SHP77 (cell line): ENCODE measurements around the gene ENG.
"Not testable (repeated sequence)": the region's sequence is repeated elsewhere in the genome, so short reads cannot be mapped to it uniquely, and the experiment has no call there.

Experiments used
- DNase-seq, 2 experiments: peaks; one replicate each; lab custom pipeline; 2025; lab: John Stamatoyannopoulos, UW

ENG gene

DNA sequence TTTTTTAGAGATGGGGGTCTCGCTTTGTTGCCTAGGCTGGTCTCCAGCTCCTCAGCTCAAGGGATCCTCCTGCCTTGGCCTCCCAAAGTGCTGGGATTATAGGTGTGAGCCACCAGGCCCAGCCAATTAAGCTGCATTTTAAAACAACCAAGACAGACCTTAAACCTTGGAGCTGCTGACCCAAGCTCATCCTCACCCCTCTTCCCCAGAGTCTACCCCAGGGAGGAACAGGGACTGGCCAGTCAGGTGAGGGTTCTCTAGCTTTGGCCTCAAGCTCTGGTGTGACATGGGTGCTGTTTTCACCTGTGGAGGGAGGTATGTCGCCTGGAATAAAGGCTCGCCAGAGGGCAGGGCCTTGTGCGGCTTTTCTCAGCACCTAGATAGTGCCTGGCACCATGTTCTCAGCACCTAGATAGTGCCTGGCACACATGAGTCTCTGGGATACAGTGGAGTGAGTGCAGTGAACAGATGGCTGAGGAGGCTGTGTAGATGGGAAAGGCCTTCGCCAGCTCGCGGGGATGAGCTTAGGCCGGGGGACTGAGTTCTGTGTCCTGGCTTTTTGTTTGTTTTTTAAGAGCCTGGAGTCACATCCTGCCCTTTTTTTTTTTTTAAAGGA lies 61.3 kb downstream of the ENG start:
- DNase-seq: no peak

DNA sequence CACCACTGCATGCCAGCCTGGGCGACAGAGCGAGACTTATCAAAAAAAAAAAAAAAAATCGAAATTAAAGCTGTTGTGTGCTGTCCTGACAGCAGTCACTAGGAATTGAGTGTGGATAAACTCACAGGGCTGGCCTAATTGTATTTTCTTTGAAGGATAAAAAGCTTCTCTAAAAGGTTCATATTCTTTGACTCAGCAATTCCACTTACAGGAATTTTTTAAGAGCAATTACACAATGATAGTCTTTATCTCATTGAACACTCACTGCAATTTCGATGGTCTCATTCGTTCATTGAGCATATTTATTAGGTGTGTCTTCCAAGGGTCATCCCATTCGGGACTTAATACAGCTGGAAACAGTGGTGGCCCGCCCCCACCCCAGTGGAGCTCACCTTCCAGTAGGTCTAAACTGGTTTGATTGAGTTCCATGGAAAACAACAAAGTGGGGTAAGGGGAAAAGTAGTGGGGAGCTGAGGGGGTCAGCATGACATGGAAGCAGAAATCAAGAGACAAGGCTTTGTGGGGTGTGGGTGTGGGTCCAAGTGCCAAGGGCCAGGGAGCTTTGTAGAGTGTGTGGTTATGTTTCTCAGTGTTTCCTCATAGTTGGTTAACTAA lies 61.9 kb downstream of the ENG start:
- DNase-seq: no peak

DNA sequence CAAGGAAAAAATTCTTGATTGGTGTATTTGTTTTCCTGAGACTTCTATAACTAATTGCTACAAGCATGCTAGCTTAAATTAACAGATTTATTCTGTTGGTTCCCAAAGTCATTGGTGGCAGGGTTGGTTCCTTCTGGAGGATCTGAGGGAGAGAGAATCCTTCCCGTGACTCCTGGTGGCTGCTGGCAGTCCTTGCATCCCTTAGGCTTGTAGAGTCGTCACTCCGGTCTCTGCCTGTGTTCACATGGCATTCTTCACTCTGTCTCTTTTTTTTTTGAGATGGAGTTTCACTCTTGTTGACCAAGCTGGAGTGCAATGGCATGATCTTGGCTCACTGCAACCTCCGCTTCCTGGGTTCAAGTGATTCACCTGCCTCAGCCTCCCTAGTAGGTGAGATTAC lies 63.4 kb downstream of the ENG start:
- no peak for DNase-seq

DNA sequence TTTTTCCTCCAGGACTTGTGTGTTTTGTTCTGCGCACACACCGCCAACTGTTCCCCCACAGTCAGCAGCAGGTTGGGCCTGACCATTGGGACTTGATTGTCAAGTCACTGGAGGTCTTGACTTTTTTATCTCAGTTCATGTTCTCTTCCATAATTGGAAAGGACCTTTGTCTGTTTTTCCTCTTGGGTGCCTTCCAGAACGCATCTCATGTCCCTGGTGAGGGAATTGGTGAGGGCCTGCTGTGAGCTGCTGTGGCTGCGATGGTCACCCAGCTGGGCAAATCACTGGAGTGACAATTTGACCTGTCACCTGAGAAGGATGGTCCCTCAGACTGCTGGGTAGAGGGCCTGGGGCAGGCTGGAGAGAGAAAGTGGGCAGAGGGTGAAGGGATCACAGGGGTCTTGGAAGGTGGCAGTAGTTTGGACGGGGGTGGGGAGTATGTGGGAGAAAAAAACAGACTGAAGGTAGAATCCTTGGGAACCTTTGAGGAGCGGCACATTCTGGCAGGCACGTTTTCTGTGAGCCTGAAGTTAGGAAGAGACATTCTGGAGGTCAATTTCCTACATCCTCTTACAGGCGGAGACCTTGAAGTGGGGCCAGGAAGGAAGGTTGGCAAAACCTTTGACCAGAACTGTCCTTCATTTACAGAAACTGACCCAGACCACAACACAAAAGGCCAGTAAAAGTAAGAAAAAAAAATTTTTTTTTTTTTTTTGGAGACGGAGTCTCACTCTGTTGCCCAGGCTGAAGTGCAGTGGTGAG lies 64.2 kb downstream of the ENG start:
- no peak for DNase-seq

DNA sequence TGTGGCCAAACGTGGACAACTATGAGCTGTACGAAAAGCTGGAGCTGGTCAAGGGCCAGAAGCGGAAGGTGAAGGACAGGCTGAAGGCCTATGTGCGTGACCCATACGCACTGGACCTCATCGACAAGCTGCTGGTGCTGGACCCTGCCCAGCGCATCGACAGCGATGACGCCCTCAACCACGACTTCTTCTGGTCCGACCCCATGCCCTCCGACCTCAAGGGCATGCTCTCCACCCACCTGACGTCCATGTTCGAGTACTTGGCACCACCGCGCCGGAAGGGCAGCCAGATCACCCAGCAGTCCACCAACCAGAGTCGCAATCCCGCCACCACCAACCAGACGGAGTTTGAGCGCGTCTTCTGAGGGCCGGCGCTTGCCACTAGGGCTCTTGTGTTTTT lies 65.3 kb downstream of the ENG start:
- DNase-seq: no peak

DNA sequence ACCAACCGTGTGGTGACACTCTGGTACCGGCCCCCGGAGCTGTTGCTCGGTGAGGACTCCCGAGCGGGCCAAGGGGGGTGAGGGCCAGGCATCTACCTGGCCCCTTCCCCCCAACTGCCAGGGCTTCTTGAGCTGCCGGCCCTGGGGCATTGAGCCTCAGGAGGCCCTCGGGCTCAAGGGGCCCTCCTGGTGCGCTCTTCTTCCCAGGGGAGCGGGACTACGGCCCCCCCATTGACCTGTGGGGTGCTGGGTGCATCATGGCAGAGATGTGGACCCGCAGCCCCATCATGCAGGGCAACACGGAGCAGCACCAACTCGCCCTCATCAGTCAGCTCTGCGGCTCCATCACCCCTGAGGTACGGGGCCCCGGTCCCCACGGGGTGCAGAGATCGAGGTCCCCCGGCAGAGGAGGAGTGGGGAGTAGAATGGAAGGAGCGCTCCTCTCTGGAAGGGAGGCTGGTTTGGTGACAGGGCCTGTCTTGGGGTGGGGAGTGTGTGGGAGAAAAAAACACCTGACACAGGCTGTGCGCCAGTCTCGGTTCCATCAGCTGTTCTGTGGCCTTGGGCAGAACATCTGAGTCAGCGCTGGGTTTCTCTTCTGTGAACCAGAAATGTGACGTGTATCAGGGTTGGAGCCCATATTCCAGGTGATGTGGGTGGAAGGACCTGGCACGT lies 66.0 kb downstream of the ENG start:
- DNase-seq: no peak

DNA sequence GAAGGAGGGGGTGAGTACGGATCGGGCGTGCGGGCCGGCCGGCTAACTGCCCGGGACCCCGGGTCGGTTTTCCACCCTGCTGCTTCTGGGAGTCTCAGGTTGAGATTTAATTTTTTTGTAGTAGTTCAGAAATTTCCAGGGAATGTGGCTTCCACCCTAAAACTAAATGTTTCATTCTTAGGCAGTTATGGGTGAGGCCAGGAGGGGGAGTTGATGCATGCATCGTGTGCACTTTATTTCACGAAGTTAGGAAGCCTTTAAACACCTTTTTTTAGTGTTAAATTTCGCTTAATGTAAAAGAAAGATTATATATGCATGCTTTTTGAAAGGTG lies 67.7 kb downstream of the ENG start:
- no peak for DNase-seq

DNA sequence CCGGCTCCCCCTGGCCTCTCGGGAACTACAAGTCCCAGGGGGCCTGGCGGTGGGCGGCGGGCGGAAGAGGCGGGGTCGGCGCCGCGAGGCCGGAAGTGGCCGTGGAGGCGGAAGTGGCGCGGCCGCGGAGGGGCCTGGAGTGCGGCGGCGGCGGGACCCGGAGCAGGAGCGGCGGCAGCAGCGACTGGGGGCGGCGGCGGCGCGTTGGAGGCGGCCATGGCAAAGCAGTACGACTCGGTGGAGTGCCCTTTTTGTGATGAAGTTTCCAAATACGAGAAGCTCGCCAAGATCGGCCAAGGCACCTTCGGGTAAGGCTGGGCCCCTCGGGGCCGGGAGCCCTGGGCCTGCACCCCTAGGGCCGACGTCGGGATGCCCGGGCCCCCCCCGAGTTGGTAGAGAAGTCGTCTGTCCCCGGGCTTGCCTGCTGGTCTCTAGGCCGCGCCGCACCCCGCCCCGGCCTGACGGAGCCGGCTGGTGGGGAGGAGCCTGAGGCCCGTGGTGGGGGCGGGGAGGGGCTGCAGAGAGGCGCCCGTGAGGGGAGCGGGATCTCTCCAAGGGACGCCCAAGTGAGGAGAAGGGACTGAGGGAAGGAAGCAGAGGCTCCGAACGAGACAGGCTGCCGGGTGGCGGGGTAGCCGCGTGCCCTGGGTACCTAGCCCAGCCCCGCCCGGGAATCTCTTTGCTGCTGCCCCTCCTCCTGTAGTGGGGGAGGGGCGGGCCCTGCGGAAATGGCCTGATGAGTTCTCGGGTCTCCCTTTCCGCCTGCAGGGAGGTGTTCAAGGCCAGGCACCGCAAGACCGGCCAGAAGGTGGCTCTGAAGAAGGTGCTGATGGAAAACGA lies 68.3 kb downstream of the ENG start, which contains the start of gene CDK9:
CDK9 (plus strand) TSS at position 102 of the 840 bp plus-strand sequence; CDS start at position 217, 115 bp downstream.
- peak; percentile 55 to 70 for DNase-seq

DNA sequence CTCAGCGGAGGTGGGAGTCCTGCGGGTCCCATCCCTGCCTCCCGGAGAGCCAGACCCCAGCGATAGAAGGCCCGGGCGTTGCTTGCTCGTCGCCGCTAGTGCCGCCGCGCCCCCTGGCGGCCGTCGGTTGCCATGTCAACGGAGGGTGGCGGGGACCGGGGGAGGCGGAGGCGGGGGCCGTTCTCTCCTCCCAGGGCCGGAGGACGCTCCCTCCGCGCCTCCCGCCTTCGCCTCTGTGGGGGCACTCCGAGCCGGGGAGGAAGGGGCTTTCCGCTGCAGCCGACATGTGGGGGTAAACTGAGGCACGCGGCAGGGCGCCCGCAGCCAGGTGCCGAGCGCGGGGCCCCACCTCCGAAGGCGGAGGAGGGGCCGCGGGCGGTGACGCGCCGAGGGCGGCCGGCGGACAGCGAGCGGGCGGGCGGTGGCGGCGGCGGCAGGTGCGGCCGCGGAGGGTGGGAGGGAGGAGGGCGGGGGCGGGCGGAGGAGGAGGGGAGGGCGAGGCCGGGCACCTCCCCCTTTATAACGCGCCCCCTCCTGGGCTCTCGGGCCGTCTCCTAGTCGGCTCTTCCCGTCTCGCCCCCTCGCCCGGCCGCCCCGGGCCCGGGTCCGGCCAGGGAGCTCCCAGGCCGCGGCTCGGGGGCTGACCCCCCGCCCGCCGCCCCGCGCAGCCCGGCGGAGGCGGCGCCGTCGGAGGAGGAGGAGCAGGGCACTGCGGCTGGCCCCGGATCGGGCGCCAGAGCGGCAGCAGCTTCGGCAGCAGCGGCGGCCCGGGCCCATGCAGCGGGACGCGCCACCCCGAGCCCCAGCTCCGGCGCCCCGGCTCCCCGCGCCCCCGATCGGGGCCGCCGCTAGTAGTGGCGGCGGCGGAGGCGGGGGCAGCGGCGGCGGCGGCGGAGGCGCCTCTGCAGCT lies 69.2 kb downstream of the ENG start:
- peak; percentile 62 to 79 for DNase-seq

DNA sequence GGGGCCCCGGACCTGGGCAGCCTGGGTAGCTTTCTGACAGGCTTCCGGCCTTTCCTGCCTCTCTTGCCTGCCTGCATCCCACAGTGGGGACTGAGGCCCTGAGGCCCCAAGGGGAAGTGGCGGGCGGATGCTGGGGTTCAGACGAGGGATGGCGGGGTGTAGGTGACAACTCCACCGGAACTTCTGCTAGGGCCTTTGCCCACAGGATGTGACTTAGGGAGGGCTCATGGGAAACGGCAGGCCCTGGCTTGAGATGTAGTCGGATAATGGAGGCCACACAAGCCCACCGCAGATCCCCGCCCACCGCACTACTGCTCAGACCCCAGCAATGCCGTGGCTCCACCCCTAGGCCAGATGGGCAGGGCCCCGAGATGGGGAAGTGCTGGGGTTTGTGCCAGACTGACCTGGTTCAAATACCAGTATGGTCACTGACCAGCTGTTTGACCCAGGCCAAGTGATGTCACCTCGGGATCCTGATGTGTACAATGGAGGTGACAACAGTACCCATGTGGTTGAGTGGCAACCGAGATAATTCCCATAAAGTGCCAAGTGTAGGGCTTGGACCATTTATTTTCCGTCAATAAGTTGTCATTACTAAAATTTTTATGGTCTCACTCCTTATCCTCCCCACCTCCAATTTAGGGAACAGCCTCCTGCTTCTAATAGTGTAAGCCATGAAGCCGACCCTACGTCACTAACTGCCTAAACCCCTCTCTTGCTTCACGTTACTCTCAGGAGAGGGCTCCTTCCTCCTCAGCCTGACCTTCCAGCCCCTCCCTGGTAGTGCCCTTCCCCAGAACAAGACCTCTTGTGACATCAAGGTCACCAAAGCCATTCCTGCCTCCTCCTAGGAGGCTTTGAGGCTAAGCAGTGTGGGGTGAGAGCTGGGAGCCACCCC lies 71.1 kb downstream of the ENG start:
- no peak for DNase-seq

DNA sequence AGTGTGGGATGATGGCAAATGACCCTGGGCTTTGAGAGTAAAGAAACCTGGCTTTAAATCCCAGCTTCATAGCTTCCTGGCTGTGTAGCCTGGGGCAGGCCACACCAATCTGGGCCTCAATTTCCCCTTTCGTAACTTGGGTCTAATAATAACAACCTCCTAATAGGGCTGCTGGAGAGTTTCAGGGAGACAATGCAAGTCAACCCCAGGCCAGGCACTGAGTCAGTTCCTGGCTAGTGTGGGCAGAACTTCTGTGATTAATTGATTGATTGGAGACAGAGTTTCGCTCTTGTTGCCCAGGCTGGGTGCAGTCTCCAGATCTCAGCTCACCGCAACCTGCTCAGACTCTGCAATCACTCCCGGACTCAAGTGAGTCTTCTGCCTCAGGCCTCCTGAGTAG lies 72.7 kb downstream of the ENG start:
- DNase-seq: no peak

DNA sequence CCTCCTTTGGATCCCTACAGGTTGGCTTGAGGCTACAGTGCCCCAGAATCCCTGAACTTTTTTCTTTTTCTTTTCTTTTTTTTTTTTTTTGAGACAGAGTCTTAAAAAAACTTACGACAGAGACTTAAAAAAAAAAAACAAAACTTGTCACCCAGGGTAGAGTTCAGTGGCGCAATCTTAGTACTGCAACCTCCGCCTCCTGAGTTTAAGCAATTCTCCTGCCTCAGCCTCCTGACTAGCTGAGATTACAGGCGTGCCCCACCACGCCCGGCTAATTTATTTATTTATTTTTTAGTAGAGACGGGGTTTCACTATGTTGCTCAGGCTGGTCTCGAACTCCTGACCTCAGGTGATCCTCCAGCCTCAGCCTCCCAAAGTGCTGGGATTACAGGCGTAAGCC lies 73.5 kb downstream of the ENG start:
- not testable (repeated sequence) for DNase-seq

DNA sequence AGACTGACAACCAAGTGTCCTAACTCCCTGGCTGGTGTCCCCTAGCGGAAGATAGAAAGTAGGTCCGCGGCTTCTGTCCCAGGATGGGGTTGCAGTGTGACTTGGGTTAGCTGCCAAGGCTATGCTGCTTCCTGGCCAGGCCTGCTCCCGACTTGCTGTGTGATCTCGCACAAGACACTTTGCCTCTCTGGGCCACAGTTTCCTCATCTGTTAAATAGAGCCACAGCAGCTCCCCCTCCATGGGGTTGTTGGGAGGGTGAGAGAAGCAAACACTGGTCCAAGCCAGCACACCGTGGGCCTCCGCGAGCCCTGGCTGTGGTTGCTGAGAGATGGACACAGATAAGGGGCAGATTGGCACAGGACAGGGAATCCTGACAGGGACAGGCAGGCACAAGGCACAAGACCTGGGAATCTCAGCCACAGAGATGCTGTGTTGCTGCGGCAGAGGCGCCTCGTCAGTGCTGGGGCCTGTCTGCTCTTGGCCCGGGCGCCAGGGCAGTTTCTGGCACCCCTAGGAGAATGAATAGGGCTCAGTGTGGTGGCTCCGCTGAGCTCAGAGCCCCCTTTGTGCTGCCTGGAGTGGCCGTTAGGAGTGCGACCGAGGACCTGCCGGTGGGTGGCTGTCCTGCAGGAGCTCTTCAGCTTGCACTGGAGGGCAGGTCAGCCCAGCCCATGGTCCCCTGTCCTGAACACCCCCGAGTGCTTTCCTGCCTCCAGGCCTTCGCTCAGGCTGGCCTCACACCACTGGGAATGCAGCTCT lies 74.2 kb downstream of the ENG start:
- no peak for DNase-seq

DNA sequence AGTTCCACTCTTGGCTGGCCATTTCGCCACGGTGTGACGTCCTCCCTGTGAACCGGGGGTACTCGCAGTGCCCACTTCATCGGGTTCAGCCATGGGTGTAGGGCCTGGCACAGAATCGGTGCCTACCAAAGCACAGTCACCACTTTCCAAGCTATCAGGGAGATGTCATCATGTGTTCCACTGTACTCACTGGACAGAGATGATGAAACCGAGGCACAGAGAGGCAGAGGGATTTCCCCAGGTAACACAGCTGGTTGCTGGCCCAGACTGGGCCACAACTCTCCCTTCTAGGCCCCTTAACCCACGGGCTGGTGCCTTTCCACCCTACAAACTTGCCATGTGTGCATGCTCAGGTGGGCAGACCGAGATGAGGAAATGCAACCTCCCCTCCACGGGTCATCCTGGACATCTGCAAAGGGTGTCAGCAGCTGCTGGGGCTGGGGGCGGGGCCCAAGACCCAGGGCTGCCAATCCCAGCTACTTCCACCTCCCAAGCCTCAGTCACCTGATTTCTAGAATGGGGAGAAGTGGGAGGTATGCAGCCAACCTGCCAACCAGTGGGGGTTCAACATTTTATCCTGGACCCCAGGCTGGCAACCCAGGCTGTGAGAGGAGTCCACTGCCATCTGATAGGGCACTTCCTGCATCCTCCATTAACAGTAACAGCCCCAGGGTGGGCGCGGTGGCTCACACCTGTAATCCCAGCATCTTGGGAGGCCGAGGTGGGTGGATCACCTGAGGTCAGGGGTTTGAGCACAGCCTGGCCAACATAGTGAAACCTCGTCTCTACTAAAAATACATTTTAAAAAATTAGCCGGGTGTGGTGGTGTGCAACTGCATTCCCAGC lies 75.1 kb downstream of the ENG start:
- peak in 1 of 2 experiments; percentile 40 for DNase-seq

DNA sequence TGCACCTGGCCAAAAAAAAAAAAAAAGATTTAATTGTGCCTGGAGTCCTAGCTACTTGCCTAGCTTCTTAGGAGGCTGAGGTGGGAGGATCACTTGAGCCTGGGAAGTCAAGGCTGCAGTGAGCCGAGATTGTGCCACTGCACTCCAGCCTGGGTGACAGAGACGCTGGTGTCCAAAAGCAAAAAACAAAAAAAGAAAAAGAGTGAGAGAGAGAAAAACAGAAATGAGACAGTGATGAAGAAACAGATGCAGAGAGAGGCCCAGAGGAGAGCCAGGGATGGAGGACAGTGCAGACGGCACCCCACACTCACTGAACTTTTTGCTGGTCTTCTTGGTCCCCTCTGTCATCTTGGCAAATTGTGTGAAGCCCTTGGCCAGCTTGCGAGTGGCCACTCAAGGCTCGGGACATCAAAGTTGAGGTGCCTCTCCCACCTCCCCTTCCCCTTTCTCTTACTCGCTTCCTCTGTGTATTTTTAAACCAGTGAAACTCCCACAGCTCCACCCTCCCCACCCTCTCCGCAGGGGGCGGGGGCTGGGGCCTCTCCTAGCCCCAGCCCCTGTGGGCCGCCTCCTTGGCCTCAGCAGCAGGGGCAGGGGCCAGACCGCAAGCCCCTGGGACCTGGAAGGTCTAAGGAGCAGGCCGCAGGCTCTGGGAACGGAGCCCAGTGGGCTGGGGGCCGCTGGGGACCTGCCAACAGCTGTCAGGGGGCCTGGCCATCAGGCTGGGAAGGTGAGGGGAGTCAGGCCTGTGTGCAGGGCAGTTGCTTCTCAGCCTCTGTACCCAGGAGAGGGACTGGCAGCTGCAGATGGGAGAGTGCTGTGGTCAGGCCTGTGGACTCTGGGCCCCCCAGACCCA lies 76.0 kb downstream of the ENG start, which contains the start of gene SH2D3C:
SH2D3C (minus strand) TSS at position 387 of the 856 bp plus-strand sequence; CDS start at position 348, 39 bp downstream.
- DNase-seq: no peak

DNA sequence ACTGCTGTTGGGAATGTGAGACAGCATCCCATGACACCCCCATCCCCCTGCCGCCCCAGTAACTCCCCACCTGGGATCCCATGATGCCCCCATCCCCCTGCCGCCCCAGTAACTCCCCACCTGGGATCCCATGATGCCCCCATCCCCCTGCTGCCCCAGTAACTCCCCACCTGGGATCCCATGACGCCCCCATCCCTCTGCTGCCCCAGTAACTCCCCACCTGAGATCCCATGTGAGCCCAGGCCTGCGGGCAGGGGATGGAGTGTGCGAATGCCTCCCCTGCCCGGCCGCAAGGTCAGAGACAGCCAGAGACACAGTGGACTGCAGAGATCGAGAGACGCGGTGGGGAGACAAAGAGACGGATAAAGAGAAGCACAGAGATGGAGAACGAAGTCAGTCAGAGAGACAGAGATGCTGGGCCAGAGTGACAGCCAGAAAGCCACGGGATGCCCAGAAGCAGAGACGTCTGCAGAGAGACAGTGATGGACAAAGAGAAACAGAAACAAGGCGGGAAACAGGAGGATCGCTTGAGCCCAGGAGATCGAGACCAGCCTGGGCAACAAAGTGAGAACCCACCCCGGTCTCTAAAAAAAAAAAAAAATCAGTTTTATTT lies 77.0 kb downstream of the ENG start:
- no peak for DNase-seq

DNA sequence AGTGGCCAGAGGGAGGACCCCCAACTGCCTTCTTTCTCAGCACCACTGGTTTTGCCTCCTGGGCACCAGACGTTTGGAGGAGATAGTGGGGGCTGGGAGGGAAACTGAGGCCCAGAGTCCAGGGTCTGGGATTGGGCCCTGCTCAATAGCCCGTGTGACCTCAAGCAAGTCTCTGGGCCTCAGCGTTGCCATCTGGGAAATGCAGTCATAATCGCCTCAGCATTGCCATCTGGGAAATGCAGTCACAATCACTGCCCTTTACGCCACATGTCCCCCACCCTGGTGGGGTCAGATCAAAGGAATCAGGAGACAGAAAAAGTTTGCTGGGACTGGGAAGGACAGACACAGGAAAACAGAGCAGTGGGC lies 77.6 kb downstream of the ENG start:
- no peak for DNase-seq
